Activated CD8-positive, alpha-beta memory T cell treated with anti-CD3 and anti-CD28 coated beads, Interleukin-2, amount 50 U/mL, for 1 hour (primary cell): ENCODE data around the gene FTO.
"Not testable (repeated sequence)": the region's sequence is repeated elsewhere in the genome, so short reads cannot be mapped to it uniquely, and the experiment has no call there.

Source experiments
- DNase-seq: peaks from one replicate; pipeline ENCODE4 v3.0.0-alpha.2; 2020; ENCODE audit errors: extremely low read depth

The FTO gene

DNA sequence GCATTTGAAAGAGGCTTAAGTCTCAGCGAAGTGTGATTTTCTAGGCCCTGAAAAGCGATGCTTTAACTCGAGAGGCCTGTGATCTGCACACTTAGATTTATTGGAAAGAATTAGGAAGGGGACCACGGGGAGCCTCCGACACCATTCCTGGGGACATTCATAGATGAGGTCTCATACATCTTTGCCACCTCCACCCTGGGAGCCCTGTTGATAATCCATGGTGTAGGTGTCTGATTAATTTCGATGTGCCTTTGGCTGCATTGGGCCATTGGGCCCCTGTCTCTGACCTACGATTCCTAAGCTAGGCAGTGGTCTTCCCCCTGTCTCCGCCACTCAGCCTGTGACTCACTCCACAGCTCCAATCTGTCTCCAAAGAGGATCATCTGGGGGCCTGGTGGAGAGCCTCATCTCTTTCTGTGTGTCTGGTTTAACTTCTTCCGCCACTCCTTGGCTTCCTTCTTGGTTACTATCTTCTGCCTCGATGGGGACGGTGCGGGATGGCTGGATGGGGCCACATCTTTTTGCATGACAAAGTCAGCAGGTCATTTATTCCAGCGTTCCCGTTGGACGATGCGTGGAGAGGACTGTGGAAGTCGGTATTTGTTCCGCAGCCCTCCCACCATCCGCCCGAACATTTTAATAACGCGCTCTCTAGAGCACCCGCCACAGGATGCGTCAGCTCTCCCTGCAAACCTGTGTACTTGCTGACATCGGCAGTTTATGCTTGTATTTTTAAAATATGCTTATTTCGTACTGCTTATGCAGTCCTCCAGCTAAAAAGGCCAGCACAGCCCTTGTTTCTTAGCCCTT, 473.3 kb downstream of the FTO start:
- DNase-seq = no peak

- no peak for DNase-seq
Observed at GRCh38 chr16:54177862-54178477, 474.0 kb downstream of the FTO start.

DNA sequence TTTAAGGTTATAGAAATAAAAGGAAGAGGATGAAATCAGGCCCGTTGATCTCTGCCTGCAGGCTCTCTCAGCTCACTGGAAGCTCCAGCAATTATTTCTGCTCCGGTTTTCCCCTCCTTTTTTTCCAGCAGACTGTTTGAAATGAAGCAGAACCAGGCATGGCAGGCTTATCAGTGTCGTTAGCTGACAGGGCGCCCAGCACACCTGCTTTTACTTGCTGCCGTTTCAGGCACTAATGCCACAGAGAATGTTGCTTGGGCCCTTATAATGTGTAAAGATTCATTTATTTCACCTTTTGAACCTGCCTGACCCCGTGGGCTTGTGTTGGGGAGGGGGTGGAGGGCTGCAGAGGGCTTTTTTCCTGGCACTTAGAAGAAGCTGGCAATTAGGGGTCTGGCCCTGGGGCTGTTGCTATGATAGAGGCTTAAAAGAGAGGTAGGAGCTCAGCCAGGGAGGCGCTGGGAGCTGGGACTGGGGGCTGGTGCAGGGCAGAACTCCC, 474.6 kb downstream of the FTO start:
- no peak for DNase-seq

- DNase-seq = no peak
Observed at GRCh38 chr16:54180421-54181359, 476.7 kb downstream of the FTO start.

DNA sequence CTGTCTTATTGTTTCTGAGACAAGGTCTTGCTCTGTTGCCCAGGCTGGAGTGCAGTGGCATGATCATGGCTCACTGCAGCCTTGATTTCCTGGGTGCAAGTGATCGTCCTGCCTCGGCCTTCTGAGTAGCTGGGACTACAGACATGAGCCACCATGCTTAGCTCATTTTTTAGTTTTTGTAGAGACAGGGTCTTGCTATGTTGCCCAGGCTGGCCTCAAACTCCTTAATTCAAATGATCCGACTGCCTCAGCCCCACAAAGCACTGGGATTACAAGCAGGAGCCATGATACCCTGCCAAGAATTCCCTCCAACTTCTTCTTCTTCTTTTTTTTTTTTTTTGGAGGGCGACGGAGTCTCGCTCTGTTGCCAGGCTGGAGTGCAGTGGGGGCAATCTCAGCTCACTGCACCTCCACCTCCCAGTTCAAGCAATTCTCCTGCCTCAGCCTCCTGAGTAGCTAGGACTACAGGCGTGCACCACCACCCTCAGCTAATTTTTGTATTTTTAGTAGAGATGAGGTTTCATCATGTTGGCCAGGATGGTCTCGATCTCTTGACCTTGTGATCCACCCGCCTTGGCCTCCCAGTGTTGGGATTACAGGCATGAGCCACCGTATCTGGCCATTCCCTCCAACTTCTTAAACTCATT, 477.9 kb downstream of the FTO start:
- not testable (repeated sequence) for DNase-seq

DNA sequence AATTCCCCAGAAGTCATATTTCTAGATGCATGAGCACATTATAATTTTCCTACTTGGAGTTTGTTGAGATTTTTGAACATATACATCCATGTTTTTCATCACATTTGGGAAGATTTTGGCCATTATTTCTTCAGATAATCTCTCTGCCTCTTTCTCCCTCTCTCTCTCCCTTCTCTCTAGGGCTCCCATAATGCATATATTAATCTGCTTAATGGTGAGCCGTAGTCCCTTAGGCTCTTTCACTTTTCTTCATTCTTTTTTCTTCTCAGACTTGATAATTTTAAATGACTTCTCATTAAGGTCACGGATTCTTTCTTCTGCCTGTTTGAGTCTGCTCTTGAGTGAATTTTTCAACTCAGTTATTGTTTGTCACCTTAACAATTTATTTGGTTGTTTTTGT, 481.1 kb downstream of the FTO start:
- DNase-seq = no peak

GRCh38 chr16:54191163-54191562, 487.2 kb downstream of the FTO start:
- no peak for DNase-seq

GRCh38 chr16:54191592-54191991, 487.6 kb downstream of the FTO start:
- DNase-seq = no peak

DNA sequence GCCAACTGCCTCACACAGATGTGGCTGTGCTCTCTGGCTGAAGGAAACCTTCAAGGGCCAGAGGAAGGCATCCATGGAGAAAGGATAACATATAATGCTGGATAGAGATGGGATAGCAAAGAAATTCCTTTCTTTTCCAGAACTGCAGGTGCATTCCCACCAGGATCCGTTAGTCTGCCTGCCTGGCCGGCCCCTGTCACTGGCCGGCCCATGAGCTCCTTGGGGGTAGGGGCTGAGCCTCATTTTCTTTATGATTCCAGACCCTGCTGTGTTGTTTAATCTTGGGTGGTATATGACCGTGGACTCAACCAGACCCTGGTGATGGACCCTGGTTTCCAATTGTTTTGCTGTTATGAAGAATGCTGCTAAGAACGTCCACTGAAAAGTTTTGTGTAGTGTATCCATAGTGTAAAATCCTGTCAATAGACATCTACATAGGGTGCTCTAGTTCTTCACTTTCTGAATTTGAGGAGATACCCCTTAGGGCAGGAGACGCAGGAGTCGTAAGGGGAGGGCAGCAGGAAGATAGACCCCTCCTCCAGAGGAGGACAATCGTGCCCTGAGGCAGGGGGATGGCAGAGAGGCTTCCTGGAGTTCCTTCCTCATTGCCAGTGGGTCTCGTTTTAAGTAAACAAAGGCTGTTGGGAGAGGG, 489.2 kb downstream of the FTO start:
- DNase-seq = no peak

DNA sequence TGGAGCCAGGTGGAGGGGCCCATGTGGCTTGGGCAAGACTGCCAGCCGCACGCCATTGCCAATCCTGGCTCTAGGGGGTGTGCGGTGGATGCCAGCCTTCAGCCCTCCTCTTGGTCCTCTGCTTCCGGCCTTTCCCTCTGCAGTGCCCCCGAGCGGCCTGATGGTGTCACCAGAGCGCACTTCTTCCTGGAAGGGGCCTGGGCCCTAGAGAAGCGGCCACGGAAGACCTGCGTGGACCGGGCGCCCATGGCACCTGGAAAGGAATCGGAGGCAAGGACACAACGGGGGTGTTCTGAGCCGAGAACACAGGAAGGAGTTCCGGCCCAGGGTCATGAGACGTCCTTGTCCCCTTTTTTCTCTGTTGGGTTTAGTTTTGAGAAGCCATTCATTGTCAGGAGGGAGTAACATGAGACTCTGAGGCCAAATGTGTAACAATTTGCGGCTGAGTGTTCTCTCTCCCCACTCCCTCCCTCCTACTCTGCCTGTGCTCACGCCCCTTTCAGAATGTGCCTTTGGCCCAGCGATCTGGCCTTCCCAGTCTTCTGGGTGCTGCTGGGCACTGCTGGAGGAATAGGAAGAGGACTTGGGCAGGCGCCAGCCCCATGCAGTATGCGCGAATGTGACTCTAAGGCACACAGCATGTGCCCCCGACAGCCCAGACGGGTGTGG, 489.8 kb downstream of the FTO start:
- no peak for DNase-seq

- DNase-seq = no peak
Observed at GRCh38 chr16:54194334-54194743, 490.4 kb downstream of the FTO start.

DNA sequence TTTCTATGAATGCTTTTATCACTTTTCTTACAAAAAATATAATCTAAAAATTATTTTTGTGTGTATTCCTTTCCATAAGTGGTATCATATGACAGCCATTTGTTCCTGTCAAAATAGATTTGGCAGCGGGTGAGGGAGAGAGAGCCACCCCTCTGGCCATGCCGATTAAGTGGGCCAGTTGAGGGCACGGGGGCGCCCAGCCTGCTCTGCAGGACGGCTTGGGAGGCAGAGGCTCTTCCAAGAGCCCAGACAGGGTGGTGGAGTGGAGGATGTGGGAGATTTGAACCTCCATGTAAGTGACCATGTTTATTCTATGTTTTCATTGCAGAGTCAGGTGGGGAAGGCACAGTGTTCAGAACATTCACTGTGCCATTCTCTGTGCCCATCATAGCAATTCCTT, 493.8 kb downstream of the FTO start:
- DNase-seq = no peak

- no peak for DNase-seq
Observed at GRCh38 chr16:54199487-54200160, 495.7 kb downstream of the FTO start.

- DNase-seq = no peak
Observed at GRCh38 chr16:54200161-54200534, 496.2 kb downstream of the FTO start.

DNA sequence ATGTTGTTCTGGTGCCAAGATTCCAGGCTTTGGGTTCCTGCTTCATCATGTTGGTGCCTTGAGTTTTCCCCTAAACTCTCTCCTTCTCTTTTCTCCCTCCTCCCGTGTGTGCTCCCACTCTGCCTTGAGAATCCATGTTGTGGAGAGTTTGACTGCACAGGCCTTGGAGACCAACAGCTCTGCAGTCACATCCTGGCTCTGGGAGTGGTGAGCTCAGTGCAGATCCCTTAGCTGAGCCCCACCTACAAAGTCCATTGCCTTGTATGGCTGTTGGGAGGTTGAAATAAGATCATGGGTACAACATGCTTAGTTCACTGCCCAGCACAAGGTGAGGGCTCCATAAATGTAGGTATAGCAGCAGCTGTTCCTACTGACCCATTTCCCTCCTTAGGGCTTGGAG, 496.8 kb downstream of the FTO start:
- DNase-seq = no peak

GRCh38 chr16:54201200-54201599, 497.2 kb downstream of the FTO start:
- DNase-seq = no peak
